Right lobe of liver (tissue), 4 donors: ENCODE results near the gene RAB22A.

Experiments used
- CTCF ChIP-seq, 4 donors: fragments of 200-600 bp in 3 of 4; fragments of 450-650 bp in 1 of 4; IDR thresholded peaks; one replicate each; pipeline versions ENCODE4 v1.5.1 to v1.8.0; 2016 to 2022; ENCODE audit warnings: antibody characterized with exemption in 4 of 4, mild to moderate bottlenecking in 2 of 4
- POLR2A ChIP-seq: fragments of 450-650 bp; IDR thresholded peaks from one replicate; pipeline ENCODE4 v1.6.1; 2017; ENCODE audit warnings: antibody characterized with exemption, mild to moderate bottlenecking
- donor health status: DM: no; HTN: no; CAD: no.
- donor health status: DM: no; HTN: no; CAD: no.
- donor health status: DM: no; HTN: yes; CAD: no.

- TF ChIP-seq CTCF (IDR thresholded peaks at IDR 0.05) (no peak), POLR2A (no peak)
Measured at GRCh38 chr20:58407201-58407873, 97.8 kb downstream of the RAB22A start.
